CD14-positive monocyte (primary cell): ENCODE measurements around the gene DYNC1I1. TPM values are rescaled to one million over a fixed set of nuclear protein-coding genes. Genes with fewer than 3 reads are reported as not detected.

Experiments
- DNase-seq, 3 donors: peaks; one replicate each; pipeline ENCODE4 v3.0.0-alpha.2; 2011 to 2022
- H2AFZ ChIP-seq: 2 replicates; pipeline ENCODE4 v1.6.0; 2012; ENCODE audit warnings: mild to moderate bottlenecking, low read depth, low read length, inconsistent platforms; ENCODE audit not compliant: insufficient read depth, poor library complexity, severe bottlenecking
- H3K27ac ChIP-seq, 2 donors: 1 replicate in 1 of 2; 2 replicates in 1 of 2; pipeline ENCODE4 v1.5.1; 2012 to 2013; ENCODE audit warnings: low read length in 2 of 2, control low read depth in 1 of 2, inconsistent platforms in 1 of 2, low read depth in 1 of 2, mild to moderate bottlenecking in 1 of 2
- H3K27me3 ChIP-seq, 2 donors: one replicate each; pipeline versions ENCODE4 v1.6.0 to v1.6.1; 2011 to 2013; ENCODE audit warnings: low read length in 2 of 2; ENCODE audit not compliant: control insufficient read depth in 2 of 2, insufficient read depth in 2 of 2
- H3K36me3 ChIP-seq, 2 donors: replicated peaks in 1 of 2; 1 replicate in 1 of 2; 2 replicates in 1 of 2; pipeline versions ENCODE4 v1.5.1 to v1.6.1; 2012 to 2013; ENCODE audit warnings: low read length in 2 of 2, control low read depth in 1 of 2, inconsistent platforms in 1 of 2, mild to moderate bottlenecking in 1 of 2; ENCODE audit not compliant: insufficient read depth in 2 of 2, control insufficient read depth in 1 of 2
- H3K4me1 ChIP-seq, 2 donors: 1 replicate in 1 of 2; 2 replicates in 1 of 2; pipeline versions ENCODE4 v1.5.1 to v1.6.1; 2012 to 2013; ENCODE audit warnings: low read length in 2 of 2, control low read depth in 1 of 2, inconsistent platforms in 1 of 2, mild to moderate bottlenecking in 1 of 2, moderate library complexity in 1 of 2; ENCODE audit not compliant: insufficient read depth in 2 of 2, control insufficient read depth in 1 of 2
- H3K4me2 ChIP-seq: replicated peaks from 2 replicates; pipeline ENCODE3; 2012; ENCODE audit warnings: low read length, moderate library complexity, mild to moderate bottlenecking; ENCODE audit not compliant: poor library complexity, severe bottlenecking; ENCODE audit errors: extremely low read depth
- H3K4me3 ChIP-seq, 3 experiments: fragments of 200-600 bp in 1 of 3; sonication (generic) in 1 of 3; replicated peaks in 1 of 3; 1 replicate in 2 of 3; 2 replicates in 1 of 3; pipeline ENCODE4 v1.5.1; 2011 to 2013; ENCODE audit warnings: low read length in 3 of 3, mild to moderate bottlenecking in 3 of 3, control low read depth in 2 of 3, low read depth in 2 of 3, inconsistent platforms in 1 of 3, moderate library complexity in 1 of 3
- H3K79me2 ChIP-seq: 2 replicates; pipeline ENCODE4 v1.6.0; 2012; ENCODE audit warnings: mild to moderate bottlenecking, control low read depth, inconsistent platforms, low read length, moderate library complexity; ENCODE audit not compliant: insufficient read depth
- H3K9ac ChIP-seq: 2 replicates; pipeline ENCODE4 v1.6.0; 2017; ENCODE audit warnings: low read length, mild to moderate bottlenecking; ENCODE audit not compliant: insufficient read depth, poor library complexity, severe bottlenecking
- H3K9me3 ChIP-seq, 2 donors: replicated peaks in 1 of 2; 1 replicate in 1 of 2; 2 replicates in 1 of 2; pipeline versions ENCODE4 v1.5.1 to v1.6.1; 2012 to 2013; ENCODE audit warnings: low read length in 2 of 2, control low read depth in 1 of 2; ENCODE audit not compliant: control insufficient read depth in 1 of 2, insufficient read depth in 1 of 2
- H4K20me1 ChIP-seq: 2 replicates; pipeline ENCODE4 v1.6.0; 2012; ENCODE audit warnings: mild to moderate bottlenecking, low read length, control low read depth, moderate library complexity; ENCODE audit not compliant: insufficient read depth
- H3K27ac Mint-ChIP-seq, 7 donors: one replicate each; pipeline ENCODE4 v1.8.0; 2020; ENCODE audit warnings: mild to moderate bottlenecking in 7 of 7, mixed read lengths in 7 of 7, moderate library complexity in 6 of 7, inconsistent platforms in 2 of 7
- H3K27me3 Mint-ChIP-seq, 3 donors: one replicate each; pipeline ENCODE4 v1.8.0; 2021 to 2022; ENCODE audit warnings: low read depth in 3 of 3, mild to moderate bottlenecking in 3 of 3, mixed read lengths in 3 of 3, moderate library complexity in 3 of 3, inconsistent platforms in 1 of 3
- H3K36me3 Mint-ChIP-seq, 2 donors: one replicate each; pipeline ENCODE4 v1.8.0; 2020; ENCODE audit warnings: mixed read lengths in 2 of 2, inconsistent platforms in 1 of 2, mild to moderate bottlenecking in 1 of 2
- H3K4me1 Mint-ChIP-seq: one replicate; pipeline ENCODE4 v1.8.0; 2020; ENCODE audit warnings: mild to moderate bottlenecking, mixed read lengths
- H3K4me3 Mint-ChIP-seq, 2 donors: one replicate each; pipeline ENCODE4 v1.8.0; 2020; ENCODE audit warnings: mild to moderate bottlenecking in 2 of 2, mixed read lengths in 2 of 2, moderate library complexity in 1 of 2
- H3K9me3 Mint-ChIP-seq, 7 donors: one replicate each; pipeline ENCODE4 v1.8.0; 2020 to 2022; ENCODE audit warnings: mixed read lengths in 7 of 7, mild to moderate bottlenecking in 6 of 7, moderate library complexity in 6 of 7, inconsistent platforms in 2 of 7
- WGBS: methylation state at CpG from one replicate; pipeline ENCODE4 v1.1.5; 2013; ENCODE audit warnings: missing lambda C conversion rate; ENCODE audit not compliant: insufficient coverage; 5-methylcytosine and 5-hydroxymethylcytosine counted together
- intact Hi-C, 2 donors: fragments of 100-400 bp; cut with micrococcal nuclease; formaldehyde crosslinking; loops; one replicate each; pipeline versions ENCODE4 v1.15.0 to v1.15.1; 2023
- polyA plus RNA-seq, 3 donors: library from polyadenylated mRNA; depleted of rRNA in 1 of 3; unstranded in 2 of 3; stranded (reverse) in 1 of 3; fragments of 300-500 nt in 2 of 3; fragments of >200 nt in 1 of 3; fragmentation: Illumina TruSeq in 2 of 3; gene quantifications; 1 replicate in 2 of 3; 2 replicates in 1 of 3; pipeline ENCODE4 v1.2.3, GENCODE V29; 2012 to 2021
- TF ChIP-seq, protein P1 (sequence below): fragments of 200-600 bp; IDR thresholded peaks from one replicate; pipeline ENCODE4 v1.8.0; 2022; ENCODE audit warnings: antibody characterized with exemption, mild to moderate bottlenecking

Gene DYNC1I1
- polyA plus RNA-seq, 3 donors, result not detected

GRCh38 chr7:96121752-96122151 lies 349.4 kb downstream of the DYNC1I1 start:
- DNase-seq, result no peak
- Histone ChIP-seq H3K27ac (no peak overlapping the region), H3K79me2 (no peaks in the 10 kb centered on the region), H3K27me3 (no peaks in the 10 kb centered on the region), H3K4me3 (no peak overlapping the region), H3K9me3 (no peaks in the 10 kb centered on the region), H3K4me1 (no peaks in the 10 kb centered on the region), H2AFZ (no peak overlapping the region), H3K4me2 (no peak overlapping the region), H3K9ac (no peak overlapping the region), H3K36me3 (peaks cover 25 to 38% of the 10 kb centered on the region in 2 donors), H4K20me1 (no peaks in the 10 kb centered on the region)
- Mint-ChIP-seq H3K4me1 (no peaks in the 10 kb centered on the region), H3K27ac (no peak overlapping the region), H3K36me3 (peaks cover 54 to 64% of the 10 kb centered on the region in 2 donors), H3K9me3 (no peaks in the 10 kb centered on the region), H3K27me3 (no peaks in the 10 kb centered on the region), H3K4me3 (no peak overlapping the region)
- TF ChIP-seq, protein P1, sequence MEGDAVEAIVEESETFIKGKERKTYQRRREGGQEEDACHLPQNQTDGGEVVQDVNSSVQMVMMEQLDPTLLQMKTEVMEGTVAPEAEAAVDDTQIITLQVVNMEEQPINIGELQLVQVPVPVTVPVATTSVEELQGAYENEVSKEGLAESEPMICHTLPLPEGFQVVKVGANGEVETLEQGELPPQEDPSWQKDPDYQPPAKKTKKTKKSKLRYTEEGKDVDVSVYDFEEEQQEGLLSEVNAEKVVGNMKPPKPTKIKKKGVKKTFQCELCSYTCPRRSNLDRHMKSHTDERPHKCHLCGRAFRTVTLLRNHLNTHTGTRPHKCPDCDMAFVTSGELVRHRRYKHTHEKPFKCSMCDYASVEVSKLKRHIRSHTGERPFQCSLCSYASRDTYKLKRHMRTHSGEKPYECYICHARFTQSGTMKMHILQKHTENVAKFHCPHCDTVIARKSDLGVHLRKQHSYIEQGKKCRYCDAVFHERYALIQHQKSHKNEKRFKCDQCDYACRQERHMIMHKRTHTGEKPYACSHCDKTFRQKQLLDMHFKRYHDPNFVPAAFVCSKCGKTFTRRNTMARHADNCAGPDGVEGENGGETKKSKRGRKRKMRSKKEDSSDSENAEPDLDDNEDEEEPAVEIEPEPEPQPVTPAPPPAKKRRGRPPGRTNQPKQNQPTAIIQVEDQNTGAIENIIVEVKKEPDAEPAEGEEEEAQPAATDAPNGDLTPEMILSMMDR, result no peak
- 100% methylated on average over 4 of the region's 6 CpGs for WGBS
- intact Hi-C loops, result no loop called here

GRCh38 chr7:96122746-96123145 lies 350.4 kb downstream of the DYNC1I1 start:
- Mint-ChIP-seq H3K4me3 (no peak overlapping the region), H3K27ac (no peak overlapping the region)

More at GRCh38 chr7:96122746-96123145, 350.4 kb downstream of the DYNC1I1 start:
- H3K27me3 ChIP-seq, result no peaks in the 10 kb centered on the region
- no CpG with 5 or more reads among the region's 2 CpGs for whole genome bisulfite sequencing
- peaks cover 25 to 38% of the 10 kb centered on the region in 2 donors for H3K36me3 ChIP-seq
- Mint-ChIP-seq H3K27me3 (no peaks in the 10 kb centered on the region), H3K9me3 (no peaks in the 10 kb centered on the region), H3K4me1 (no peaks in the 10 kb centered on the region), H3K36me3 (peaks cover 55 to 68% of the 10 kb centered on the region in 2 donors)
- TF ChIP-seq, protein P1, result no peak
- no peak overlapping the region for H3K9ac ChIP-seq
- H3K9me3 ChIP-seq, result no peaks in the 10 kb centered on the region
- no peaks in the 10 kb centered on the region for H3K4me1 ChIP-seq
- H4K20me1 ChIP-seq, result no peaks in the 10 kb centered on the region
- intact Hi-C loops, result no loop called here
- H3K4me3 ChIP-seq, result no peak overlapping the region
- no peak overlapping the region for H3K27ac ChIP-seq
- DNase-seq, result no peak
- H2AFZ ChIP-seq, result no peak overlapping the region
- no peaks in the 10 kb centered on the region for H3K79me2 ChIP-seq
- no peak overlapping the region for H3K4me2 ChIP-seq
